ENCODE measurements around the gene FOSL2.

FOSL2 gene

GRCh38 chr2:28375742-28376631 is 16.7 kb upstream of the FOSL2 start:
- DNase-seq = no peak

DNA sequence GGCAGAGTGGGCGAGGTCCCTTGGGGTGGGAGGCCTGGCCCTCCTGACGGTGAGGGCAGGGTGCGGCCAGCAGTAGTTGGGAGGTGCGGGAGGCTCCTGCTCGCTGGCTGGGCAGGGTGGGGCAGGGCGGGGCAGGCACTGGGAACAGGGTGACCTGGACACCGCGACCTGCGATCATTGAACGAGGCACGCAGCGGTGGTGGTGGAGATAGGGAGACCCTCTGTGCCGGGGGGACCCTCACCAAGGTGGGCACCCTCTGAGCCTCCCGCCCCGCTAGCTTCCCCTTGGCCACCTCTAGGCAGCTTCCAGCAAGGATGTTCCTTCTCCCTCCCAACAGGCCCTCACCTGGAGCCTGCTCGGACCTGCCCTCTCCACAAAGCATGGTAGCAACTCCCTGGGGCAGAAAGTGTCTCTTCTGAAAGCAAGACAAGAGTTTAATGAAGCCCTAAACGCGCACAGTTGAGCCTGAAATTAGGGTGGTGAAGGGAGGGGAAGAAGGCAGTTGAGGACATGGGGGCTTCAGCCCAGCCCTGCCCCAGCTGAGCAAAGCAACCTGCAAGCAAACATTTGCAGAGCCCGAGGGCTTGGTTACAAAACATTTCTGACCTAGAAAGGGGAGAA is 15.4 kb upstream of the FOSL2 start:
- no peak for DNase-seq

- no peak for DNase-seq
These were observed 14.5 kb upstream of the FOSL2 start for GRCh38 chr2:28377984-28378678.

DNA sequence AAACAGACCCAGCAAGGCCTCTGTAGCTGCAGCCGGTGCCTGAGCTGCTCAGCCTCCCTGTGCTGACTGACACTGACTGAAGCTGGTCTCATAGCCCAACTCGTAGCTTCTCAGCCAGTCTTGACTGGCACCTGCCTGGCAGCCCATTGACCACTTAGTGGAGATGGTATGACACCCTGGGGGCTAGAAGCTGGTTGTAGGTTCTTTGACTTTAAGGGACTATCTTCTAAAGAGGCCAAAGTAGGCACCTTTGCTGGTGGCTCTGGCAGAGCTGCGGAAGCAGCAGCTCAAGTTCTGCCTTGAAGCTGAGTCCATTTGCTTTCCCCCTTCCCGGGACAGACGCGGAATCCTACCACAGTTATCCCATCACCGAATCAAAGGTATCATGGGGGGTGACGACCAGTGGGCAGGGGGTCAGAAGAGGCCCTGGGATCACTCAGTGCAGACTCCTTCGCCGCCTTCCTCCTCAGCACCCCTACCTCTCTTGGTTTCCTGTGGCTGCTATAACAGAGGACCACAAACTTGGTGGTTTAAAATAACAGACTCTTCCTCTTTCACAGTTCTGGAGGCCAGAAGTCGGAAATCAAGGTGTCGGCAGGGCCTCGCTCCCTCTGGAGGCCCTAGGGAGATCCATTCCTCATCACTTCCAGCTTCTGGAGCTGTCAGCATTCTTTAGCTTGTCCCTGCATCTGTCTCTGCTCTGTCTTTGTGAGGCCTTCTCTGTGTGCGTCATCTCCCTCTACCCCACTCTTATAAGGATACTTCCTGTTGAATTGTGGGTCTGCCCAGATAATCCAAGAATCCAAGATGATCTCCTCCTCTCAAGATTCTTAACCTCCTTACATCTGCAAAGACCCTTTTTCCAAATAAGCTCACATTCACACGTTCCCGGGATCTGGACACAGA is 13.7 kb upstream of the FOSL2 start:
- no peak for DNase-seq

DNA sequence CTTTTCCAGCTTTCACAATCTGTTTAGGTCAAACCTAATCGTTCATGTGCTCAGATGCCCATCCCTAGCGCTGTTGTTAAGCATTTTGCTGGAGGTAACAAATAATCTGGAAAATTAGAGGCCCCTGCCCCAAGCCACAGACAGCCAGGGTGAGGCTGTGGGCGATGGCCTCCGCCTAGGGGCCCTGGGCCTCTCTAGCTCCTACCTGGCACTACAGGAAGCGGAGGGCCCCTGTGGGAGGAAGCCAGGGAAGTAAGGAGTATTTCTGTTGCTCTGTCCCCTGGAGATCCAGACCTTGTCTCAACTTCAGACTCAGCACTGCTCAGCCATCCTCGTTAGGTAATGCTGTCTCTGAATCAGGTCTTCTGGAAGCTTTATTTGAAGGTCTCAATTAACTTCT is 12.4 kb upstream of the FOSL2 start:
- DNase-seq = no peak

GRCh38 chr2:28381225-28382180 is 11.2 kb upstream of the FOSL2 start:
- DNase-seq = no peak

DNA sequence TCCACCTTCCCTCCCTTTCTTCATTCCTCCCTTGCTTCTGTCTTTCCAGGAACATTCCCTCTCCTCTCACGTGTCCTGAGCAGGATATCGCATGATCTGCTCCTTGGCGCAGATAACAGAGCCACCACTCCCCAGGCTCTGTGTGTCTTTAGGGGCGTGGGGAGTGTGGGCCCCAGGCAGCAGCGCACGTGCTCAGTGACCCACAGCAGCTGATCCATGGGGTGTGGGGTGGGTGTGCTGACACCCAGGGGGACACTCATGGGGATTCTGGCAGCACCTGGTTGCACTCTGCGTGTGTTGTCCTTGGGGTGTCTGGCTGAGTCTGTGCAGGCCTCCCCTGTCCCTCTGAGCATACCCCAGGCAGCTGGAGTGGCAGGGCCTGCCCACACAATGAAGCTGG is 9.9 kb upstream of the FOSL2 start:
- DNase-seq = no peak

- DNase-seq = no peak
These were observed 5.3 kb upstream of the FOSL2 start for GRCh38 chr2:28387082-28387960.

- no peak for DNase-seq
These were observed 3.0 kb upstream of the FOSL2 start for GRCh38 chr2:28389399-28390240.

DNA sequence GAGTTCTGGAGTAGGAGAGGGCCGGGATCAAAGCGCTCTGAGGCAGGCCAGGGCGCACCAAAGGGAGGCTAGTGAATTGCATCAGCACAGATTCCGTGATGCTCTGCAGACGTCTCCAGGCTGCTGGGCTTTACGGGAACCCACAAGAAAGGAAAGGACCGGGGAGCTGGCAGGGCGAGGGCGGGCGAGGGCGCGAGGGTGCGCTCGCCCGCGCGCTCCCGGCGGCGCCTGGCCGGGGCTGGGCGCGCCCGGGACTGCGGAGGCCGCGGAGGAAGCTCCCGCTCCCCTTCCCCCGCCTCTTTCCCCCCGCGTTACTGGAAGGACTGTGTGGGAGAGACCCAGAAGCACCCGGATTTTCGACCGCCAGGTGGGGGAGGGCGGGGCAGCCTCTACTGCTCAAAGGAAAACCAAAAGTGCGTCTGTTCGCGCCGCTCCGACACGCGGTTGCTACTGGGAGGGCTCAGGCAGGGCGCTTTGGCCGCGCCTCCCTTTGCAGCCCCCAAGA is 2.4 kb upstream of the FOSL2 start:
- peak; percentile 86 for DNase-seq

- peak; percentile 54 for DNase-seq
These were observed 1.7 kb upstream of the FOSL2 start for GRCh38 chr2:28390746-28391563.

GRCh38 chr2:28391564-28392296 is 928 bp upstream of the FOSL2 start:
- peak; percentile 12 for DNase-seq

DNA sequence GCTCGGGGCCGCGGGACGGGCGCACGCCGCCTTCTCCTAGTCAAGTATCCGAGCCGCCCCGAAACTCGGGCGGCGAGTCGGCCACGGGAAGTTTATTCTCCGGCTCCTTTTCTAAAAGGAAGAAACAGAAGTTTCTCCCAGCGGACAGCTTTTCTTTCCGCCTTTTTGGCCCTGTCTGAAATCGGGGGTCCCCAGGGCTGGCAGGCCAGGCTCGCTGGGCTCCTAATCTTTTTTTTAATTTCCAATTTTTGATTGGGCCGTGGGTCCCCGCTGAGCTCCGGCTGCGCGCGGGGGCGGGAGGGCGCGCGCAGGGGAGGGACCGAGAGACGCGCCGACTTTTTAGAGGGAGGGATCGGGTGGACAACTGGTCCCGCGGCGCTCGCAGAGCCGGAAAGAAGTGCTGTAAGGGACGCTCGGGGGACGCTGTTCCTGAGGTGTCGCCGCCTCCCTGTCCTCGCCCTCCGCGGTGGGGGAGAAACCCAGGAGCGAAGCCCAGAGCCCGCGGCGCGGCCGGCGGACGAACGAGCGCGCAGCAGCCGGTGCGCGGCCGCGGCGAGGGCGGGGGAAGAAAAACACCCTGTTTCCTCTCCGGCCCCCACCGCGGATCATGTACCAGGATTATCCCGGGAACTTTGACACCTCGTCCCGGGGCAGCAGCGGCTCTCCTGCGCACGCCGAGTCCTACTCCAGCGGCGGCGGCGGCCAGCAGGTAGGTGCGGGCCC is 617 bp downstream of the FOSL2 start:
- DNase-seq = peak; percentile 47

- DNase-seq = no peak
These were observed 1.7 kb downstream of the FOSL2 start for GRCh38 chr2:28394331-28394877.

GRCh38 chr2:28394997-28395333 is 2.3 kb downstream of the FOSL2 start:
- no peak for DNase-seq

- DNase-seq = no peak
These were observed 2.8 kb downstream of the FOSL2 start for GRCh38 chr2:28395334-28396061.

All from GOT3 (cell line).